ENCODE data around the gene TNFRSF1B. TPM values are rescaled to one million over a fixed set of nuclear protein-coding genes. Genes with fewer than 3 reads are reported as not detected.

The TNFRSF1B gene
- total RNA-seq, 1 experiment from 2014 or later: not detected

DNA sequence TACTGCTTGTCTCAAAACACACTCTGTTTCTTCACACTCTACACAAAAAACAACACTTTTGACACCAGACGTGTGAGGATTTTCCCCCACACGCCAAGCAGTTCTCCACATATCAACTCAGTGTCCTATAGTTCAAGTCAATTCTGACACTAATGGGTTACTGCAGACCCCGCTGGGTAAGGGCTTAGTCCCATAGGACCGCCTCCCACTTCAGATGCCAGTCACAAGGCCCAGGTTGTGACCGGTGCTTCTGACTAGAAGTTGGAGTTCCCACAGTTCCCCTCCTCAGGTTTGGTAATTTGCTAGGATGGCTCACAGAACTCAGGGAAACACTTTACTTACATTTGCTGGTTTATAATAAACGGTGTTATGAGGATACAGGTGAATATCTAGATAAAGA, 83.0 kb downstream of the TNFRSF1B start:
- ChIA-PET CTCF (no interaction called here), POLR2A (ENCODE audit: low non-redundant PET) (no interaction called here)
- BruUV-seq (replicated peaks): no TSS peak
- intact Hi-C loops (cut with micrococcal nuclease; ENCODE audit: unreplicated experiment): no loop called here
- Histone ChIP-seq H3K9me3 (ENCODE audit: low read depth, low read length, poor library complexity, severe bottlenecking) (no peaks in the 10 kb centered on the region), H3K27ac (ENCODE audit: low read depth, low read length, poor library complexity, severe bottlenecking) (no peak overlapping the region), H3K4me1 (ENCODE audit: insufficient read depth, low read length, poor library complexity, severe bottlenecking) (no peaks in the 10 kb centered on the region), H3K27me3 (replicated peaks; ENCODE audit: insufficient read depth, low read depth, low read length, poor library complexity) (no peaks in the 10 kb centered on the region), H3K36me3 (ENCODE audit: insufficient read depth, low read length, poor library complexity, severe bottlenecking) (peaks cover 26% of the 10 kb centered on the region), H3K4me3 (ENCODE audit: low read depth, low read length, poor library complexity, severe bottlenecking) (no peak overlapping the region)
- TF ChIP-seq, protein P1, sequence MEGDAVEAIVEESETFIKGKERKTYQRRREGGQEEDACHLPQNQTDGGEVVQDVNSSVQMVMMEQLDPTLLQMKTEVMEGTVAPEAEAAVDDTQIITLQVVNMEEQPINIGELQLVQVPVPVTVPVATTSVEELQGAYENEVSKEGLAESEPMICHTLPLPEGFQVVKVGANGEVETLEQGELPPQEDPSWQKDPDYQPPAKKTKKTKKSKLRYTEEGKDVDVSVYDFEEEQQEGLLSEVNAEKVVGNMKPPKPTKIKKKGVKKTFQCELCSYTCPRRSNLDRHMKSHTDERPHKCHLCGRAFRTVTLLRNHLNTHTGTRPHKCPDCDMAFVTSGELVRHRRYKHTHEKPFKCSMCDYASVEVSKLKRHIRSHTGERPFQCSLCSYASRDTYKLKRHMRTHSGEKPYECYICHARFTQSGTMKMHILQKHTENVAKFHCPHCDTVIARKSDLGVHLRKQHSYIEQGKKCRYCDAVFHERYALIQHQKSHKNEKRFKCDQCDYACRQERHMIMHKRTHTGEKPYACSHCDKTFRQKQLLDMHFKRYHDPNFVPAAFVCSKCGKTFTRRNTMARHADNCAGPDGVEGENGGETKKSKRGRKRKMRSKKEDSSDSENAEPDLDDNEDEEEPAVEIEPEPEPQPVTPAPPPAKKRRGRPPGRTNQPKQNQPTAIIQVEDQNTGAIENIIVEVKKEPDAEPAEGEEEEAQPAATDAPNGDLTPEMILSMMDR (conservative IDR thresholded peaks at IDR 0.05; ENCODE audit: low read depth, low read length): no peak
- no peak for TF ChIP-seq EZH2 (IDR thresholded peaks at IDR 0.05; ENCODE audit: borderline replicate concordance, low read depth, low read length, poor library complexity, severe bottlenecking)
- no peak for DNase-seq (ENCODE audit: low spot score)

DNA sequence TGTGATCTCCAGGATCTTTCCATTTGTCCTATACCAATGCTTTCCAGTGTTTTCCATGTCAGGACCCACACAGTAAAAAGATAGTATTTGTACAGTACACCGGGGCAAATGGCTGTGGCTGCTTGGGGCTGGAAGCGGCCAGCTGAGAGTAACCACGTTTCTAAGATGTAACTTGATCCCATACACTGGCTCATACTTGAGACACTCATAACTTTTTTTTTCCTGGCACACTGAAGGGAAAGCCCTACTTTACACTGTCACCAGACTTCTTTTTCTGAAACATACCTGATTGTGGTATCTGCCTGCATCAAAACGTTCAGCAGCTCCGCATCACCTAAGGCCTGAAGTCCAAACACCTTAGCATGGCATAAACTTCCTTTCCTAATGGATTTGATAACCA, 84.7 kb downstream of the TNFRSF1B start:
- CTCF ChIA-PET: no interaction called here

DNA sequence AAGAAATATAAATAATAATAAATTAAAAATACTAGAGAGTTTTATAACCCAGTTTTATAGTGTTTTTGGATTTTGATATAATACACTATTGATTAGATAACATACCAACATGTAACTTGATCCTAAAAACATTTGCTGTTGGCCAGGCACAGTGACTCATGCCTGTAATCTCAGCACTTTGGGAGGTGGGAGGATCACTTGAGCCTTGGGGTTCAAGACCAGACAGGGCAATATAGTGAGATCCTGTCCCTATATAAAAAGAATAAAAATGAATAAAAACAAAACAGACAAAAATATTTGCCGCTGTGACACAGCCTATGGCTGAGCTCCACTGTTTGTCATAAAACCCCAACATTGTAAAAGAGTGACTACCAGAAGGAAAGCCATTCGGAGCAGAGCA, 89.1 kb downstream of the TNFRSF1B start:
- Histone ChIP-seq H3K4me3 (ENCODE audit: low read depth, low read length, poor library complexity, severe bottlenecking) (no peak overlapping the region), H3K27me3 (replicated peaks; ENCODE audit: insufficient read depth, low read depth, low read length, poor library complexity) (no peaks in the 10 kb centered on the region), H3K4me1 (ENCODE audit: insufficient read depth, low read length, poor library complexity, severe bottlenecking) (no peaks in the 10 kb centered on the region), H3K9me3 (ENCODE audit: low read depth, low read length, poor library complexity, severe bottlenecking) (no peaks in the 10 kb centered on the region), H3K36me3 (ENCODE audit: insufficient read depth, low read length, poor library complexity, severe bottlenecking) (peaks cover 7% of the 10 kb centered on the region), H3K27ac (ENCODE audit: low read depth, low read length, poor library complexity, severe bottlenecking) (no peak overlapping the region)
- CTCF ChIA-PET: no interaction called here
- DNase-seq (ENCODE audit: low spot score): no peak
- POLR2A ChIA-PET (ENCODE audit: low non-redundant PET): no interaction called here
- TF ChIP-seq EZH2 (IDR thresholded peaks at IDR 0.05; ENCODE audit: borderline replicate concordance, low read depth, low read length, poor library complexity, severe bottlenecking): no peak
- TF ChIP-seq, protein P1 (conservative IDR thresholded peaks at IDR 0.05; ENCODE audit: low read depth, low read length): no peak
- no TSS peak for BruUV-seq (replicated peaks)
- intact Hi-C loops (cut with micrococcal nuclease; ENCODE audit: unreplicated experiment): no loop called here

More for the DNA sequence above, 84.7 kb downstream of the TNFRSF1B start:
- peaks cover 25% of the 10 kb centered on the region for H3K36me3 ChIP-seq (ENCODE audit: insufficient read depth, low read length, poor library complexity, severe bottlenecking)
- DNase-seq (ENCODE audit: low spot score): no peak
- no peak overlapping the region for H3K27ac ChIP-seq (ENCODE audit: low read depth, low read length, poor library complexity, severe bottlenecking)
- intact Hi-C loops (cut with micrococcal nuclease; ENCODE audit: unreplicated experiment): no loop called here
- TF ChIP-seq, protein P1 (conservative IDR thresholded peaks at IDR 0.05; ENCODE audit: low read depth, low read length): no peak
- TF ChIP-seq EZH2 (IDR thresholded peaks at IDR 0.05; ENCODE audit: borderline replicate concordance, low read depth, low read length, poor library complexity, severe bottlenecking): no peak
- POLR2A ChIA-PET (ENCODE audit: low non-redundant PET): no interaction called here
- no peak overlapping the region for H3K4me3 ChIP-seq (ENCODE audit: low read depth, low read length, poor library complexity, severe bottlenecking)
- BruUV-seq (replicated peaks): no TSS peak
- H3K9me3 ChIP-seq (ENCODE audit: low read depth, low read length, poor library complexity, severe bottlenecking): no peaks in the 10 kb centered on the region
- no peaks in the 10 kb centered on the region for H3K4me1 ChIP-seq (ENCODE audit: insufficient read depth, low read length, poor library complexity, severe bottlenecking)
- no peaks in the 10 kb centered on the region for H3K27me3 ChIP-seq (replicated peaks; ENCODE audit: insufficient read depth, low read depth, low read length, poor library complexity)
